DMS153 treated with DMSO at 0.1 percent for 48 hours (cell line): ENCODE measurements around the gene ANXA6.

Experiments used
- DNase-seq: peaks from one replicate; lab custom pipeline; 2025; ENCODE audit not compliant: unreplicated experiment; lab: John Stamatoyannopoulos, UW

The ANXA6 gene

GRCh38 chr5:151130922-151131891 lies 26.4 kb downstream of the ANXA6 start:
- DNase-seq, result no peak

- no peak for DNase-seq
Measured at GRCh38 chr5:151130235-151130921, 27.2 kb downstream of the ANXA6 start.

GRCh38 chr5:151128817-151129216 lies 28.8 kb downstream of the ANXA6 start:
- no peak for DNase-seq

- no peak for DNase-seq
Measured at GRCh38 chr5:151127926-151128325, 29.7 kb downstream of the ANXA6 start.

GRCh38 chr5:151126199-151126645 lies 31.4 kb downstream of the ANXA6 start:
- no peak for DNase-seq

GRCh38 chr5:151125421-151125820 lies 32.2 kb downstream of the ANXA6 start:
- DNase-seq, result no peak

- no peak for DNase-seq
Measured at GRCh38 chr5:151123897-151124751, 33.5 kb downstream of the ANXA6 start.

- no peak for DNase-seq
Measured at GRCh38 chr5:151122828-151123227, 34.8 kb downstream of the ANXA6 start.

- DNase-seq, result no peak
Measured at GRCh38 chr5:151121665-151122064, 35.9 kb downstream of the ANXA6 start.

- no peak for DNase-seq
Measured at GRCh38 chr5:151121095-151121494, 36.5 kb downstream of the ANXA6 start.

GRCh38 chr5:151118913-151119575 lies 38.5 kb downstream of the ANXA6 start:
- DNase-seq, result no peak

GRCh38 chr5:151115272-151115905 lies 42.2 kb downstream of the ANXA6 start:
- DNase-seq, result peak; percentile 2

GRCh38 chr5:151113651-151114050 lies 43.9 kb downstream of the ANXA6 start:
- no peak for DNase-seq

- DNase-seq, result no peak
Measured at GRCh38 chr5:151110992-151111391, 46.6 kb downstream of the ANXA6 start.

- DNase-seq, result no peak
Measured at GRCh38 chr5:151110122-151110681, 47.4 kb downstream of the ANXA6 start.

- no peak for DNase-seq
Measured at GRCh38 chr5:151108566-151108965, 49.0 kb downstream of the ANXA6 start.

- no peak for DNase-seq
Measured at GRCh38 chr5:151107738-151108520, 49.6 kb downstream of the ANXA6 start.

GRCh38 chr5:151107084-151107483 lies 50.5 kb downstream of the ANXA6 start:
- no peak for DNase-seq

GRCh38 chr5:151106509-151106908 lies 51.1 kb downstream of the ANXA6 start:
- no peak for DNase-seq
